Endodermal cell (in vitro differentiated cells): ENCODE data around the gene RNF212B. TPM values are rescaled to one million over a fixed set of nuclear protein-coding genes. Genes with fewer than 3 reads are reported as not detected.

Experiments
- DNase-seq: peaks from one replicate; pipeline ENCODE4 v3.0.0-alpha.2; 2017
- H3K27ac ChIP-seq: 2 replicates; pipeline ENCODE4 v1.5.1; 2013; ENCODE audit warnings: mild to moderate bottlenecking, low read depth, low read length, moderate library complexity
- H3K27me3 ChIP-seq: 2 replicates; pipeline ENCODE4 v1.6.1; 2013; ENCODE audit warnings: mild to moderate bottlenecking, low read length, moderate library complexity; ENCODE audit not compliant: insufficient read depth, control insufficient read depth, poor library complexity, severe bottlenecking
- H3K36me3 ChIP-seq: 2 replicates; pipeline ENCODE4 v1.7.0; 2013; ENCODE audit warnings: mild to moderate bottlenecking, low read length, moderate library complexity; ENCODE audit not compliant: control insufficient read depth, insufficient read depth
- H3K4me1 ChIP-seq: one replicate; pipeline ENCODE4 v1.7.0; 2013; ENCODE audit warnings: low read length; ENCODE audit not compliant: control insufficient read depth, insufficient read depth
- H3K4me3 ChIP-seq: 2 replicates; pipeline ENCODE4 v1.5.1; 2013; ENCODE audit warnings: mild to moderate bottlenecking, low read length, moderate library complexity
- H3K9ac ChIP-seq: 2 replicates; pipeline ENCODE4 v1.6.1; 2013; ENCODE audit warnings: mild to moderate bottlenecking, low read length, moderate library complexity; ENCODE audit not compliant: poor library complexity, severe bottlenecking; ENCODE audit errors: extremely low read depth
- H3K9me3 ChIP-seq: 2 replicates; pipeline ENCODE4 v1.6.1; 2013; ENCODE audit warnings: mild to moderate bottlenecking, low read length, moderate library complexity; ENCODE audit not compliant: control insufficient read depth
- H3K27ac Mint-ChIP-seq: 2 replicates; pipeline ENCODE4 v1.8.0; 2020; ENCODE audit warnings: mixed read lengths
- H3K27me3 Mint-ChIP-seq: 2 replicates; pipeline ENCODE4 v1.8.0; 2021; ENCODE audit warnings: mild to moderate bottlenecking, mixed read lengths; ENCODE audit not compliant: insufficient read depth
- H3K36me3 Mint-ChIP-seq: 2 replicates; pipeline ENCODE4 v1.8.0; 2020; ENCODE audit warnings: low read depth, mixed read lengths
- H3K4me1 Mint-ChIP-seq: 2 replicates; pipeline ENCODE4 v1.8.0; 2020; ENCODE audit warnings: mixed read lengths
- H3K4me3 Mint-ChIP-seq: 2 replicates; pipeline ENCODE4 v1.8.0; 2020; ENCODE audit warnings: mild to moderate bottlenecking, moderate library complexity, mixed read lengths
- H3K9me3 Mint-ChIP-seq: 2 replicates; pipeline ENCODE4 v1.8.0; 2020; ENCODE audit warnings: mild to moderate bottlenecking, mixed read lengths
- CTCF ChIP-seq: fragments of 200-600 bp; sonication (generic); conservative IDR thresholded peaks from 2 replicates; pipeline ENCODE4 v1.5.0; 2021; ENCODE audit warnings: antibody characterized with exemption, mild to moderate bottlenecking
- WGBS, 2 experiments: methylation state at CpG; one replicate each; pipeline versions ENCODE4 v1.1.5 to v1.1.7; 2013; ENCODE audit warnings: missing lambda C conversion rate in 2 of 2, mixed read lengths in 1 of 2; ENCODE audit not compliant: insufficient coverage in 1 of 2, insufficient read length in 1 of 2; 5-methylcytosine and 5-hydroxymethylcytosine counted together
- total RNA-seq, 2 donors: library from RNA; stranded (reverse); fragmentation: NEBNext Ultra II Directional in 1 of 2; extraction: Animal tissue kit (Norgen Biotek cat#: 25700) in 1 of 2; gene quantifications; 2 replicates in 1 of 2; 3 replicates in 1 of 2; pipeline ENCODE4 v1.2.1, GENCODE V29; 2021

The RNF212B gene
- total RNA-seq, 2 donors from 2014 or later: not detected

- no peaks in the 10 kb centered on the region for H3K27me3 Mint-ChIP-seq
- H3K9ac ChIP-seq: peak overlapping the region; percentile 52
- no peak for TF ChIP-seq CTCF
- H3K4me1 ChIP-seq: peaks cover 6% of the 10 kb centered on the region
- no peaks in the 10 kb centered on the region for H3K27me3 ChIP-seq
- no peaks in the 10 kb centered on the region for H3K9me3 Mint-ChIP-seq
- DNase-seq: peak; percentile 48
- WGBS, 2 experiments: 94 to 98% methylated on average over 7 to 17 of the region's 17 CpGs
- no peaks in the 10 kb centered on the region for H3K9me3 ChIP-seq
- H3K4me1 Mint-ChIP-seq: peaks cover 10% of the 10 kb centered on the region
- peaks cover 45% of the 10 kb centered on the region for H3K36me3 Mint-ChIP-seq
- H3K36me3 ChIP-seq: peaks cover 40% of the 10 kb centered on the region
- peak overlapping the region; percentile 98 for H3K4me3 Mint-ChIP-seq
- peak overlapping the region; percentile 76 for H3K4me3 ChIP-seq
- peak overlapping the region; percentile 98 for H3K27ac Mint-ChIP-seq
- peak overlapping the region; percentile 85 for H3K27ac ChIP-seq
Observed at GRCh38 chr14:23319746-23320583, 82.2 kb downstream of the RNF212B start.

- Histone ChIP-seq H3K9ac (peak within 1 kb of the TSS; percentile 92), H3K9me3 (no peaks in the 10 kb centered on the region), H3K4me3 (peak within 1 kb of the TSS; percentile 95), H3K4me1 (peaks cover 6% of the 10 kb centered on the region), H3K27me3 (no peaks in the 10 kb centered on the region), H3K27ac (peak within 1 kb of the TSS; percentile 90), H3K36me3 (peaks cover 42% of the 10 kb centered on the region)
- Mint-ChIP-seq H3K36me3 (peaks cover 52% of the 10 kb centered on the region), H3K4me1 (peaks cover 10% of the 10 kb centered on the region), H3K27ac (peak within 1 kb of the TSS; percentile 98), H3K9me3 (no peaks in the 10 kb centered on the region), H3K4me3 (peak within 1 kb of the TSS; percentile 98), H3K27me3 (no peaks in the 10 kb centered on the region)
- DNase-seq: peak; percentile 99
- no peak for TF ChIP-seq CTCF
- 1 to 6% methylated on average over 30 to 63 of the region's 63 CpGs for WGBS, 2 experiments
Observed at GRCh38 chr14:23320584-23321571, 83.1 kb downstream of the RNF212B start, which contains the start of gene PABPN1. Gene PABPN1 (plus strand): TSS chr14:23321457. CDS start chr14:23321470, 13 bp downstream.
